HuH-7.5 (cell line): ENCODE results near the gene SLC48A1.

Experiments used
- DNase-seq: peaks from one replicate; pipeline ENCODE4 v3.0.0; 2011; ENCODE audit warnings: low spot score

SLC48A1 gene

DNA sequence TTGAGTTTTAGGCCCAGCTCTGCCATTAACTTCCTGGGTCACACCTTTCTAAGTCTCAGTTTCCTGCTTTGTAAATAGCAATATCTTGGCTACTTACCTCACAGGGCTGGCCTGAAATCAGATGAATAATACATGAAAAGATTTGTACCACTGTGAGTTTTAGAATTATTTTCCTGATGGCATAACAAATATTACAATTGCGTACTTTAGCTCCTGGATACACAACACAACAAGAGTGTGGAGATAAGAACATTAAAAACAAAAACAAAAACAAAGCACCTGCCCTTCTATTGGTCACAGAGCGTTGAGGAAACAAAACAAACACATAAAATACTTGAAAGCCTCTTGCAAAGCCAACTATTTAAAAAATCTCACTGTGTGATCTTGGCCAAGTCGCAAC lies 51.6 kb downstream of the SLC48A1 start:
- no peak for DNase-seq

DNA sequence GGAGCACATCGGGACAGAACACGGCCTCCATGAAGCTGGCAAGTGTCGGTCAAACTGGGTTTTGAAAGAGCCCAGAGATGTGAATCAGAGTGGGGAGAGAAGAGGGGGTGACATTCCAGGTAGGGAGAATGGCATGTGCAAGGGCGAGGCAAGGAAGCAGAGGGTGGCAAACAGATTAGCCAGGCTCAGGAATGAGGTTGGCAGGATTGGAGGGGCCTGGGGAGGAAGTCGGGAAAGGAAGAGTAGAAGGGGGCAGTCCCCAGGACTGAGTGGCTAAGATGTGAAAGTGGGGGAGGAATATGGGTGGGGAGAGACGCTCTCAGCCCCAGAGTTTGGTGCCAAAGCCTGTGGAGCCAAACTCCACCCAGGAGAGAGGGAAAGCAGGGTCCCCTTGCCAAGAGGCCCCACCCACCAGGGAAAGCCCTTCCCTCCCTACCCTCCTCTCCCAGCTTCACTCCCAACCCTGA lies 52.2 kb downstream of the SLC48A1 start:
- no peak for DNase-seq

DNA sequence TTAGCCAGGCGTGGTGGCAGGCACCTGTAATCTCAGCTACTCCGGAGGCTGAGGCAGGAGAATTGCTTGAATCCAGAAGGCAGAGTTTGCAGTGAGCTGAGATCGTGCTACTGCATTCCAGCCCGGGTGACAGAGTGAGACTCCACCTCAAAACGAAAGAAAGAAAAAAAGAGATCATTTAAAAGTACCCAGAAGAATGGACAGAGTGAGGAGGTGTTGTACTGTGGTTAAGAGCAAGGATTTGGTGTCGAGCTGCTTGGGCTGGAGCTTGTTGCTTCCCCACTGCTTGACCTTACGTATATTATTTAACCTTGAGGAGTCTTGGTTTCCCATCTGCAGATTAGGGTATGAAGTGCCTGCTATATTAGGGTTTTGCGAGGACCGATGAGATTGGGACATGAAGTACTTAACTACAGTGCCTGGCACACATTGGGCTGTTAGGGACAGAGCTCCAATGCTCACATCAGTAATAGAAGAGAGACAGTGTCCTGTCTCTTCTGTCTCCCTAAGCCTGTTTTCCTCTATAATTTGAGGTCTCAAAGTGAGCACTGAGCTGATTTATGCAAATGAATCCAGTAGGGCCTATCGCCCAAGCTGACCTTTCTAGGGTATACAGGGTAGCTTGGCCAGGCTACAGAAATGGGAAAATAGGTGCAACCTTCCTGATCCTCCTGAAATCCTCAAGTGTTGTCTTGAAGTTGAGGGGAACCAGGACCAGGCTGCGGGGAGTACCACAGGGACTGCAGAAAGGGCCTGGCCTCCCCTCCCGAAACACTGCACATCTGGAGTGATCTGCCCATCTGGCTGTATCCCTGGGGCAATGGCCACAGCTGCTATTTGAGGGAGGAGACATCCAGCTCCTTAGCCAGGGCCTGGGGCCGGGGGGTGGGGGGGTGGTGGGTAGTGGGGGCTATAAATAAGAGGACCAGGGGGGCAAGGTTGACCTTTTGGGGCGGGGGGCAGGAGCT lies 55.3 kb downstream of the SLC48A1 start:
- no peak for DNase-seq

DNA sequence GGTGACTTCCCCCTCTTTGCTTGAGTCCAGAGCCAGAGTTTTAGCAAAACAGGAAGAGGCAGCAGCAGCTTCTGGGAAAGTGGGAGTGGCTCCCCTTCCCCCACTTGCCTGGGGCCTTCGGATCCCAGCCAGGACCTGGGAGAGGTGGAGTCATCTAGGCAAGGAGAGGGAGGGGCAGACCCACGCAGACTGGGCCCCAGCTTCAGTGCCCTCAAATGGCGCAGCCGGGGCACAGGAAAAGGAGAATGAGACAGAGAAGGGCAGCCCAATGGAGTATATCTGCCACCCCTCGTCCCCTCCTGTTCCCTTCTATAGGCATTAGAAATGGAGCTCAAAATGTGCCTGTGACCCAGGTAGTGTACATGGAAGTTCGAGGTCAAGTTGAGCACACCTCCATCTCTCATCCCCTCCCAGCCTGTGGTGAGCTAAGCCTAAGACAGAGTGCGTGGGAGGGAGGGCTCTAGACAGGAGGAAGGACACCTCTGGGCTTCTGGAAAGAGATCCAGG lies 56.0 kb downstream of the SLC48A1 start:
- DNase-seq = no peak

DNA sequence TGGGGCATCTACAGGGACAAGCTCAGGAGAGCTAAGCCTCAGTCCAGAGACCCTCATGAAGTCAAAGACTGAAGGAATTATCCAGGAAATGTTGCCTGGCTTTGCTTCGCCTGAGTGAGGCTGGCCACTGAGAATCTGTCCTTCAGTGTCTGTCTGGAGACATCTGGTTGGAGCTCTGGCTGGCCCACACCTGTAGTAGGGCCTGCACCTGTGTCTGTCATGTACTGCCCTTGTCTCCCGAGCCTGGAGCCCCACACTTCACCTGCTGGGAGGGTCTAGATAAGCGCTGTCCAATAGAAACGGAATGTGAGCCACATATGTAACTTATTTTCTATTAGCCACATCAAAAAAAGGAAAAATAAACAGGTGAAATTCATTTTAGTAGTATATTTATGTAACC lies 56.5 kb downstream of the SLC48A1 start:
- no peak for DNase-seq
